ENCODE measurements around the gene COPS7A.

GRCh38 chr12:6691473-6691872, 32.4 kb upstream of the COPS7A start:
- TF ChIP-seq CTCF (conservative IDR thresholded peaks at IDR 0.05; ENCODE audit: low read depth, low read length) (no peak), EZH2 (IDR thresholded peaks at IDR 0.05; ENCODE audit: low read length, unreplicated experiment) (no peak)

All from PC-3 (cell line).